Measurements from ENCODE around the gene RALGPS1. TPM values are rescaled to one million over a fixed set of nuclear protein-coding genes. Genes with fewer than 3 reads are reported as not detected.

RALGPS1 gene
- total and polyA plus RNA-seq, 2 of the 13 experiments (the other 11 are each of a cell fraction or from before 2014, with no cell fraction given): 3.7 to 6.5 TPM

DNA sequence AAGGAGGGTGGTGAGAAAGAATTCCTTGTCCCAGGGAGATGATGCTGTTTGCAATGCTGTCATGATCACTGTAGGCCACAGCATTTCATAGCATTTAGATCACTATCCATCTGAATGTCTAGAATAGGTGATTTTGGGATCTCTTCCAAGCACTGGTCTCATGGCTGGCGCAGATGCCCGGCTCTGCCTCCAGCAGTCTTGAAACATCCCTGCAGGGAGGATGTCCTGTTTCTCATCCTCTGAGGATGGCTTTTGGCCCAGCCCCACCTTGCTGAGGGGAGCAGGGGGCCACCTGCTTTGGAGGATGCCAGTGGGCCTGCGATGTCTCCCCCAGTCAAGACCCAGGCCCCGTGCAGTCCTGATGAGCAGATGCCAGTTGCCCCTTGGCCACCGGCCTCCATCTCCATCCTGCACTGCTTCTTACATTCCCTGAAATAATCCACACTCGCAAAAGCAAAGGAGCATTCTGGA, 286.5 kb downstream of the RALGPS1 start:
- POLR2A ChIA-PET: no interaction called here
- Histone ChIP-seq H3K27ac (ENCODE audit: extremely low read length, insufficient read depth, low read length) (no peak overlapping the region), H2AFZ (ENCODE audit: low read length) (no peak overlapping the region), H3K9me3 (ENCODE audit: low read length) (no peaks in the 10 kb centered on the region), H3K36me3 (replicated peaks in 1 of 2; ENCODE audit: control insufficient read depth in 1 of 2, insufficient read depth in 2 of 2, low read length in 2 of 2) (no peaks in the 10 kb centered on the region), H3K79me2 (ENCODE audit: insufficient read depth, low read length) (no peaks in the 10 kb centered on the region), H3K9ac (ENCODE audit: insufficient read depth, low read depth, low read length) (no peak overlapping the region), H4K20me1 (ENCODE audit: insufficient read depth, low read length) (no peaks in the 10 kb centered on the region), H3K27me3 (ENCODE audit: control insufficient read depth in 1 of 2, insufficient read depth in 2 of 2, low read length in 2 of 2) (no peaks in the 10 kb centered on the region), H3K4me2 (ENCODE audit: low read depth, low read length) (no peak overlapping the region), H3K4me1 (ENCODE audit: insufficient read depth, low read length) (peaks cover 27% of the 10 kb centered on the region), H3K4me3 (replicated peaks in 1 of 3; ENCODE audit: insufficient read depth in 1 of 3, low read depth in 2 of 3, low read length in 3 of 3) (no peak overlapping the region)
- CTCF ChIA-PET (ENCODE audit: low intra/inter-chr PET ratio, low total read pairs): interaction anchor here (1.1 to 1.5 kb wide), 2 partner anchors 236 to 260 kb away, joined by 3 read pairs; no protein-coding TSS in a partner anchor
- DNase-seq (ENCODE audit: low spot score) (no peak), FAIRE-seq (no peak), ATAC-seq (no peak)
- intact Hi-C loops (cut with micrococcal nuclease; ENCODE audit: unreplicated experiment): loop anchor here (1.0 kb wide), 1 partner anchor 25 kb away; no protein-coding TSS in a partner anchor
- no peak for TF ChIP-seq ZBTB14 (CRISPR knock-in tag; IDR thresholded peaks at IDR 0.05)
- TF ChIP-seq FOSL2 (CRISPR knock-in tag; IDR thresholded peaks at IDR 0.05): no peak
- no peak for TF ChIP-seq ELF3 (CRISPR knock-in tag; IDR thresholded peaks at IDR 0.05)
- TF ChIP-seq MTERF4 (CRISPR knock-in tag; IDR thresholded peaks at IDR 0.05): no peak
- TF ChIP-seq ZNF136 (CRISPR knock-in tag; IDR thresholded peaks at IDR 0.05; ENCODE audit: low read depth): no peak
- TF ChIP-seq XRCC5 (optimal IDR thresholded peaks at IDR 0.05; ENCODE audit: low read length): no peak
- TF ChIP-seq, protein P1, sequence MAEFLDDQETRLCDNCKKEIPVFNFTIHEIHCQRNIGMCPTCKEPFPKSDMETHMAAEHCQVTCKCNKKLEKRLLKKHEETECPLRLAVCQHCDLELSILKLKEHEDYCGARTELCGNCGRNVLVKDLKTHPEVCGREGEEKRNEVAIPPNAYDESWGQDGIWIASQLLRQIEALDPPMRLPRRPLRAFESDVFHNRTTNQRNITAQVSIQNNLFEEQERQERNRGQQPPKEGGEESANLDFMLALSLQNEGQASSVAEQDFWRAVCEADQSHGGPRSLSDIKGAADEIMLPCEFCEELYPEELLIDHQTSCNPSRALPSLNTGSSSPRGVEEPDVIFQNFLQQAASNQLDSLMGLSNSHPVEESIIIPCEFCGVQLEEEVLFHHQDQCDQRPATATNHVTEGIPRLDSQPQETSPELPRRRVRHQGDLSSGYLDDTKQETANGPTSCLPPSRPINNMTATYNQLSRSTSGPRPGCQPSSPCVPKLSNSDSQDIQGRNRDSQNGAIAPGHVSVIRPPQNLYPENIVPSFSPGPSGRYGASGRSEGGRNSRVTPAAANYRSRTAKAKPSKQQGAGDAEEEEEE (CRISPR knock-in tag; IDR thresholded peaks at IDR 0.05; ENCODE audit: borderline replicate concordance): no peak
- TF ChIP-seq ZSCAN29 (CRISPR knock-in tag; conservative IDR thresholded peaks at IDR 0.05): no peak
- no peak for TF ChIP-seq NFKB2 (CRISPR knock-in tag; IDR thresholded peaks at IDR 0.05; ENCODE audit: borderline replicate concordance)
- TF ChIP-seq GTF2F1 (IDR thresholded peaks at IDR 0.05; ENCODE audit: low read length): no peak
- no peak for TF ChIP-seq NFIB (CRISPR knock-in tag; IDR thresholded peaks at IDR 0.05; ENCODE audit: borderline replicate concordance)
- TF ChIP-seq ZNF790 (CRISPR knock-in tag; IDR thresholded peaks at IDR 0.05; ENCODE audit: borderline replicate concordance): no peak
- no peak for TF ChIP-seq ZNF367 (CRISPR knock-in tag; IDR thresholded peaks at IDR 0.05; ENCODE audit: borderline replicate concordance)
- no peak for TF ChIP-seq ZNF562 (CRISPR knock-in tag; IDR thresholded peaks at IDR 0.05; ENCODE audit: borderline replicate concordance)
- WGBS (ENCODE audit: low lambda C conversion rate): 67% methylated on average over 6 of the region's 6 CpGs
- no TSS peak for BruUV-seq (replicated peaks)
- in situ Hi-C loops (cut with HindIII; ENCODE audit: extremely low pct_ligation_motif_present, low pct_unique_long_range_greater_than_20kb): no loop called here

All from HepG2 (cell line).